Activated T-cell treated with anti-CD3 and anti-CD28 coated beads, Interleukin-2, amount 50 U/mL, for 48 hours (primary cell): Measurements from ENCODE around the gene CRYAB.
"Not testable (repeated sequence)": the region's sequence is repeated elsewhere in the genome, so short reads cannot be mapped to it uniquely, and the experiment has no call there.

Source experiments
- DNase-seq, 2 experiments: peaks; one replicate each; pipeline ENCODE4 v3.0.0-alpha.2; 2020

Gene CRYAB

DNA sequence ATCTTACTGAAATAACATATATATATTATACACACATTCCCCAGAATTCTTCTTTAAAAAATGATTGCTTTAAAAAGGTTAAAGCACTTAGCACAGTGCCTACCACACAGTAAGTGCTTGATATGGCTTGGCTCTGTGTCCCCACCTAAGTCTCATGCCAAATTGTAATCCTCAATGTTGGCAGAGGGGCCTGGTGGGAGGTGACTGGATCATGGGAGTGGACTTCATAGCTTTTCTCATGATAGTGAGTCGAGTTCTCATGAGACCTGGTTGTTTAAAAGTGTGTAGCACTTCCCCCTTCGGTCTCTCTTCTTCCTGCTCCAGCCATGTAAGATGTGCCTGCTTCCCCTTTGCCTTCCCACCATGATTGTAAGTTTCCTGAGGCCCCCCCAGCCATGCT, 6.2 kb downstream of the CRYAB start:
- no peak for DNase-seq

DNA sequence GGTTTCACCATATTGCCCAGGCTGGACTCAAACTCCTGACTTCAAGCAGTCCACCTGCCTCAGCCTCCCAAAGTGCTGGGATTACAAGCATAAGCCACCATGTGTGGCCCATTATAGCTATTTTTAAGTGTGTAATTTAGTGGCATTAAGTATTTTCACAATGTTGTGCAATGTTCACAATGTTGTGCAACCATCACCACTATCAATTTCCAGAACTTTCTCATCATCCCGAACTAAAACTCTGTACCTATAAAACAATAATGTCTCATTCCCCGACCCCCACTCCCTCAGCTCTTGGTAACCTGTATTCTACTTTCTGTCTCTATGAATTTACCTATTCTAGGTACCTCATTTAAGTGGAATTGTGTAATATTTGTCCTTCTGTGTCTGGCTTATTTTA, 24.7 kb downstream of the CRYAB start:
- DNase-seq = no peak

DNA sequence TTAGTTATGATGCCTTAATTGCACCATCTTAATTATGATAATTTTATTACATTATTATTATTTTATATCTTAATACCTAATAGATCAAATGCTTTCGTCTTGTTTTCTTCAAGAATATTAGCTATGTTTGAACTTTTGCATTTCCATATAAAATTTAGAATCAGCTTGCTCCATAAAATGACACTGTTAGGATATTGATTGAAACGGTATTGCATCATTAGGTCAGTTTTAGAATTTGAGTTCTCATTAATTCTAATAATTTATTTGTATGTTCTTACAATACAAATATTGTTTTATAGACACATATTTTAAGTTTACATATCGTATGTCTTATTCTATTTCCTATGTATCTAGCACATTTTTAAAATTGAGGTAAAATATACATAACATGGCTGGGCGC, 25.5 kb downstream of the CRYAB start:
- no peak for DNase-seq

DNA sequence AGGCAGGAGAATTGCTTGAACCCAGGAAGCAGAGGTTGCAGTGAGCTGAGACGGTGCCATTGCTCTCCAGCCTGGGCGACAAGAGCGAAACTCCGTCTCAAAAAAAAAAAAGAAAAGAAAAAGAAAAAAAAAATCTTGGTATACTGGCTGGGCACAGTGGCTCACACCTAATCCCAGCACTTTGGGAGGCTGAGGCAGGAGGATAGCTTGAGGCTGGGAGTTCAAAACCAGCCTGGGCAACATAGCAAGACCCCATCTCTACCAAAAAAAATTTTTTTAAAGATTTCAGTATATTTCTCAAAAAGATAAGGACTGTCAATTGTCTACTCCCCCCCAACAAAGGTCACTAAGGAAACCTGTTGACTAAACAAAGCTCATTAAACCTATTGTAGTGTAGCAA, 26.5 kb downstream of the CRYAB start:
- not testable (repeated sequence) for DNase-seq

DNA sequence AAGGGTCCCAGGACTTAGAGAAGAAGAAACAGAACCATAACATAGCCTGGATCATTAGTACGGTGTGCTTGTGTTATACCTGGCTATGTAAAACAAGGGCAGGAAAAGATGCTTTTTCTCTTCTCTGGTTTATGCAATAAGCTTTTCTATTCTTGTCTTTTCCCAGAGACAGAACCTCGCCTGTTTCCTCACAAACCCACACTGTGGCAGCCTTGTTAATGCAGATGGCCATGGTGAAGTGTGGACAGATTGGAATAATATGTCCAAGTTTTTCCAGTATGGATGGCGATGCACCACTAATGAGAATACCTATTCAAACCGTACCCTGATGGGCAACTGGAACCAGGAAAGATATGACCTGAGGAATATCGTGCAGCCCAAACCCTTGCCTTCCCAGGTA, 29.4 kb downstream of the CRYAB start:
- no peak for DNase-seq

DNA sequence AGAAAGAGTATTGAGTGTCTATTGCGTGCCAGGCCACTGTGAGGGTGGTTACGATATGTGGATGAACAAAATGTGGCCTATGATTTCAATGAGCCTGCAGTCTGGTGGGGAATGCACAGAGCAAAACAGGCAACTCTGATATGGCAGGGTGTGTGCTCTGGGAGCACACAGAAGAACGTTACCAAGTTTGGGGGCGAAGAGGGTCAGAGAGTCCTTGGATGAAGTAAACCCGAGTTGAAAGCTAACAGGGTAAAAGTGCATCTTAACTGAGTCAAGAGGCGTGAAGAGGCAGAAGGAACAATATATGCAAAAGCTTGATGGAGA, 32.0 kb downstream of the CRYAB start:
- DNase-seq = no peak

DNA sequence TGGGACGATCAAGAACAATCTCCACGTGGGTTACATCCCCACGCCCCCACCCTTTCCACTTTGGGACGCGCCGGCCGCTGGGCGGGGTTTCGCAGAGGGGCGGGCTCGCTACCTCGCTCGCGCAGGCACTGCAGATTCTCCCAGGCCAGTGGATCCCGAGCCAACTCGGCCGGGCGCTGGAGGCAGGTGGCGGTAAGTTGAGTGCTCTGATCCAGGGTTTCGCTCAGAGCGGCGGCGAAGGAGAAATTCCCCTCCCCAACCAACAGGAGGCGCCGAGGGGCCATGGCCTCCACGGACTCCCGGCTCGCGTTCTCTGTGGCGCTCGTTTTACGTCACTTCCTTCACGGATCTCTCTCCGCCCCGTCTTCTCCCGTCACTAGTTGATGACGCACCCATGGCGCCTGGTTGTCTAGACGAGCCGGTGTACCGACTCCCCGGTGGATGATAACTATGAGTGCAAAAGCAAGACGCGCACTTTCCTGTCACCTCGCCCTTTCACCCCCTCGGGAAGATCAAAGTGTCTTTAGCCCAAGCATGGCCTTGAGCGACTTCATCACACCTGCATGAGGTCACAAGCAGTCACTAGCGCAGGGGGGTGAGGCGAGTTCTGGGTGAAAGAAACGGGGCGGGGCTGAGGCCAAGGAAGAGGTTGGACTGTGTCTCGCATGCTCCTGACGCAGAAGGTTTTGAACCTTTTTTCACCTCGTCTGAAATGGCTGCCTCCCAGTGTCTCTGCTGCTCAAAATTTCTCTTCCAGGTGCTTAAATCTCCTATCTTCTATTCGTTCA, 32.5 kb downstream of the CRYAB start, which contains the start of the genes CFAP68 and FDXACB1:
TSS of gene CFAP68 (plus strand) at position 693 of the 788 bp plus-strand sequence. CDS start at position 713, 20 bp downstream.
TSS of gene FDXACB1 (minus strand) at position 317 of the 788 bp plus-strand sequence. CDS start at position 284, 33 bp downstream.
- DNase-seq = peak; percentile 97

DNA sequence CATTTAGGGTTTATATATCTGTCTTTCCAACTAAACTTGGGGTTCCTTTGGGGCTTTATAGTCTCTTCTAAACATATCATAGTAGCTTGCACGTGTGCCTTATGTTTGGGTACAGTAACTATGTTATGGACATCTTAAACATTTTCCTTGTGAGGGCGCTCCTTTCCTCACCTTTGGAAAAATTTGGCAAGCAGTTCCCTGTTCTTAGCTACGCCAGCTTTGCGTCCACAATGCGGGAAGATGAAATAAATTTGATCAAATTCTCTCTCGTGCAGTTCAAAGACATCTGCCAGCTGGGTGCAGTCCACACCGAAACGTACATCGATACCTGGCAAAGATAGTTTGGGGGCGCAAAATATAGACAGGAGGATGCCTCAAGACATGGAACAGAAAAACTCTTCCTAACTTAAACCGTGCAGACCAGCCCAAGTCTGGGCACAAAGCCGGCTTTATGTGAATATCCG, 33.2 kb downstream of the CRYAB start:
- DNase-seq = no peak

DNA sequence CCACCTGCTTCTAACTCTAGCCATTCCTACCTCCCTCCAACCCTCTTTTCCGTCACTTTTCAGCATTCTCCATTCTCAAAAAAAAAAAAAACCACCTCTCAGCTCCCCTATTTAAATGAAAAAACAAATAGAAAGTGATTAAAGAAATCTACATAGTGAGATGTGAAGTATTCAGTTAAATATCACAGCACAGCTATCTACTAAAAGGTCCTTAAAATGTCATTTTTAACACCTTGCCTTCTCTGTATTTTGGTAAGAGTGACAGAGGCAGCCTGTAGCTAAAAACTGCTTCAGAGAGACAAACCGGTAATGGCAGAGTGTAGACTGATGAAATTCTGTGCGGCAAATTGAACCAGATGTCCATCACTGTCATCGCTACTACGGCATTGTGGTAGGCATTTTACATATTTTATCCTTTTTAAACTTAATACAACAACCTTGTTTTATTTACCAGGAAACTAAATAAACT, 39.8 kb downstream of the CRYAB start:
- no peak for DNase-seq

DNA sequence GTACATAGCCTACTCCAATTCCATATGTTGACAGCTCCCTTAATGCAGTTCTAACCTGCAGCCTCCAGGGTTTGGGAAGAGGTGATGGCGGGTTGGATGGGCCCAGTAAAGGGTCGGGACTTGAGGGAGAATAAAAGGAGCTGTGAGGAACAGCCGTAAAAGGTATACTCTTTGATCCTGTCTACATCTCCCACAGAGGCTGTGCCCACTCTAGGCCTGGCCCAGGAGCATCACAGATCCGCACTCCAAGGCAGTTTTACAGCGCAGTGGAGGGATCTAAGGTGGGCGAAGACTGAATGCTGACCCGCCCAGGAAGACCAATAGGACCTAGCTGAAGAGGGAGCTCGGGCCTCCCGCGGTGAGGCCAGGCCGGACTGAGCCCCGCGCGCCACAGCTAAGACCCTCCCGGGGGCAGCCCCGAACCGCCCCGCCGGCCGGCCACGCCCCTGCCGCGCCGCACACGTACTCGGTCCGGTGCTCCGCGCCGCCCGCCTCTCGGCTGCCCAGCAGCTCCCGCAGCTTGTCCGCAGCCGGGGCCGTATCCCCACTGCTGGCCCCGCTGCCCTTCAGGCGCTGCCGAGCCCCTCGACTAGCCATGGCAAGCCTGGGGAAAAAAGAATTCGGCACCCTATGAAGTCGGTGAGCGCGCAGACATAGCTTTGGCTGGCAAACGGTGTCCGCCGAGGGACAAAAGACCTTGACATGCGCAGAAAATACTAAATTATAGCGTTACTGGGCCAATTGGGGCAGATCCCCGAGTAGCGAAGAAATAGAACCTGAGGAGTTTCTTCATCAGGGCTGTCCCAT, 40.5 kb downstream of the CRYAB start, which contains the start of gene ALG9:
TSS of gene ALG9 (minus strand) at position 696 of the 807 bp plus-strand sequence. CDS start at position 597, 99 bp downstream.
- DNase-seq = peak; percentile 94

DNA sequence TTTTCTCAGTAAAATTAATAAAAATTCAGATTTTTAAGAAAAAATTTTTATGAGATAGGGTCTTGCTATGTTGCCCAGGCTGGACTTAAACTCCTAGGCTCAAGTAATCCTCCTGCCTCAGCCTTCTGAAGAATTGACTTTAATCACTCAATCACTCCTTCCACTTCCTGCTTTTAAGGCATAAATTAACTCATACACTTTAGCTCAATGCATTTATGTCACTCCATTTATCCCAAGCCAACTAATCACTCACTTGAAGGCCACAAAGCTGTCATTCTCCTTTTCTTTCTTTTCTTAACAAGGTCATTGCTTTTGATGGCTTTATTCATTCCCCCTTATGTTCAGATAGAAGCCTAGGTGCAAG, 41.1 kb downstream of the CRYAB start:
- no peak for DNase-seq

DNA sequence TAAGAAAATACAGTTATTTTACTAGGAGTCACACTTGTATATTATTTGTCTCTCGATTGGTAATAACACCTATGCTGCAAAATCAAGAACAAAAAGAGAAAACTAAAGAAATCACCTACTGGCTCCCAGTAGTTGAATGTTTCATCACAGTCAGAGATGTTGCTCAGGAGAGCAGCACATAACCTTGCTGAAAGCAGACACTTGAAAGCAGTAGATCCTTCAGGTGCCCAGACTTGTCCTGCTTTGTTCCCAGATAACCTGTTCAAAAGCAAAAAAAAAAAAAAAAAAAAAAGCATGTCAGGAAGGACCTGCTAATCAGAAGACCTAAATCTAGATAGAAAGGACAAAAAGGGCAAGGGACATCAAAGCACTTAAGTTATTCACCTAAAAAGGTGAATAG, 41.5 kb downstream of the CRYAB start:
- no peak for DNase-seq

DNA sequence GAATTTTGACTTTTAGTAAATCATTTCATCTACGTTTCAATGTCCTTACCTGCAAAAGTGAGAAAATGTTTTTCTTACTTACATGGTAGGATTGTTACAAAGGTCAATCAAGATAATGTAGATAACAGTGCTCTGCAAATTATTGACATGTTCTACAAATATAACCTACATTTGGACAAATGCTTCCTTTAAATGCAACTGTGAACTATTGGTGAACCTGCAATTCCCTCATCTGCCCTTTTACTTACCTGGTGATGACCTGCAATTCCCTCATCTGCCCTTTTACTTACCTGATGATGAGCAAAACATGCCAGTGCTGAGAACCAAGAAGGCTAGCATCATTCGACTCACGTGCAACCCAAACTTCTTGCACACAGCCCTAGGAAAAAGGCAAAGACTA, 51.3 kb downstream of the CRYAB start:
- DNase-seq = no peak
